Panc1 (cell line): ENCODE results near the gene NKAIN4. TPM values are rescaled to one million over a fixed set of nuclear protein-coding genes. Genes with fewer than 3 reads are reported as not detected.
A peak's percentile ranks its signal among the peaks of the same experiment; 100 is the strongest.

Source experiments
- ATAC-seq: fragments of 200-7000 bp; cut with Tn5 transposase; 2 replicates; pipeline ENCODE4 v1.9.1; 2020; ENCODE audit warnings: mild to moderate bottlenecking, moderate library complexity
- BruUV-seq: library from RNA; stranded (reverse); fragments of 400-500 nt; replicated peaks from 2 replicates; lab custom pipeline; 2021; lab: Mats Ljungman, UMichigan
- CTCF ChIA-PET: fragments of 300-600 bp; sonication (Branson Sonifier 250); formaldehyde crosslinking; loops from one replicate; lab custom pipeline; 2022; ENCODE audit warnings: antibody characterized with exemption; lab: Charles Lee
- POLR2A ChIA-PET: fragments of 300-600 bp; sonication (Branson Sonifier 250); formaldehyde crosslinking; loops from one replicate; lab custom pipeline; 2022; ENCODE audit warnings: antibody characterized with exemption; lab: Charles Lee
- DNase-seq: peaks from one replicate; pipeline ENCODE4 v3.0.0-alpha.2; 2010; ENCODE audit warnings: low read depth, low spot score
- H3K27ac ChIP-seq: 2 replicates; pipeline ENCODE4 v1.5.1; 2011; ENCODE audit warnings: mild to moderate bottlenecking, low read length, inconsistent platforms
- H3K27me3 ChIP-seq: fragments of 200-500 bp; sonication (Bioruptor generic); 2 replicates; pipeline ENCODE4 v1.6.0; 2014; ENCODE audit warnings: low read length, inconsistent platforms; ENCODE audit not compliant: control insufficient read depth, insufficient read depth
- H3K36me3 ChIP-seq: fragments of 200-500 bp; sonication (Bioruptor generic); 2 replicates; pipeline ENCODE4 v1.5.1; 2014; ENCODE audit warnings: inconsistent platforms, mild to moderate bottlenecking, low read length, moderate library complexity; ENCODE audit not compliant: control insufficient read depth, insufficient read depth
- H3K4me1 ChIP-seq: 2 replicates; pipeline ENCODE4 v1.5.1; 2011; ENCODE audit warnings: inconsistent platforms, mild to moderate bottlenecking, low read length, moderate library complexity; ENCODE audit not compliant: control insufficient read depth, insufficient read depth
- H3K4me3 ChIP-seq, 2 experiments: 2 replicates each; pipeline ENCODE4 v1.5.1; 2011 to 2012; ENCODE audit warnings: low read depth in 2 of 2, low read length in 2 of 2, mild to moderate bottlenecking in 2 of 2, inconsistent platforms in 1 of 2, moderate library complexity in 1 of 2
- H3K9me3 ChIP-seq: fragments of 200-500 bp; sonication (Bioruptor generic); 2 replicates; pipeline ENCODE4 v1.5.1; 2014; ENCODE audit warnings: low read depth, mild to moderate bottlenecking, inconsistent platforms, low read length, moderate library complexity; ENCODE audit not compliant: control insufficient read depth, insufficient read depth
- CTCF ChIP-seq: fragments of 450-650 bp; IDR thresholded peaks from 2 replicates; pipeline ENCODE4 v1.5.1; 2017; ENCODE audit warnings: mild to moderate bottlenecking
- POLR2AphosphoS5 ChIP-seq: IDR thresholded peaks from 2 replicates; pipeline ENCODE4 v1.6.1; 2012; ENCODE audit warnings: mild to moderate bottlenecking, low read depth, low read length, moderate library complexity
- SIN3A ChIP-seq: IDR thresholded peaks from 2 replicates; pipeline ENCODE4 v1.6.1; 2012; ENCODE audit warnings: low read depth, mild to moderate bottlenecking, low read length, moderate library complexity, borderline replicate concordance; ENCODE audit not compliant: insufficient read depth
- TCF7L2 ChIP-seq: IDR thresholded peaks from 2 replicates; pipeline ENCODE4 v1.6.1; 2011; ENCODE audit warnings: mild to moderate bottlenecking, low read depth, low read length, inconsistent platforms
- in situ Hi-C: cut with HindIII; loops from 2 replicates; pipeline ENCODE4 v1.10.0; 2016; ENCODE audit warnings: low sequenced_read_pairs, low pct_unique_long_range_greater_than_20kb
- intact Hi-C: fragments of 100-400 bp; cut with micrococcal nuclease; formaldehyde crosslinking; loops from one replicate; pipeline ENCODE4 v1.10.0; 2022; ENCODE audit not compliant: unreplicated experiment
- total RNA-seq: library from RNA; stranded (reverse); gene quantifications from one replicate; pipeline ENCODE4 v1.2.1, GENCODE V29; 2021; ENCODE audit not compliant: unreplicated experiment
- TF ChIP-seq, protein P1 (sequence below), 2 experiments: IDR thresholded peaks; 2 replicates each; pipeline ENCODE4 v1.6.1; 2011 to 2012; ENCODE audit warnings: low read depth in 2 of 2, control low read depth in 1 of 2, low read length in 1 of 2, mild to moderate bottlenecking in 1 of 2, moderate library complexity in 1 of 2; ENCODE audit not compliant: insufficient read depth in 1 of 2

The NKAIN4 gene
- total RNA-seq, 1 experiment from 2014 or later, result 5.5 TPM

DNA sequence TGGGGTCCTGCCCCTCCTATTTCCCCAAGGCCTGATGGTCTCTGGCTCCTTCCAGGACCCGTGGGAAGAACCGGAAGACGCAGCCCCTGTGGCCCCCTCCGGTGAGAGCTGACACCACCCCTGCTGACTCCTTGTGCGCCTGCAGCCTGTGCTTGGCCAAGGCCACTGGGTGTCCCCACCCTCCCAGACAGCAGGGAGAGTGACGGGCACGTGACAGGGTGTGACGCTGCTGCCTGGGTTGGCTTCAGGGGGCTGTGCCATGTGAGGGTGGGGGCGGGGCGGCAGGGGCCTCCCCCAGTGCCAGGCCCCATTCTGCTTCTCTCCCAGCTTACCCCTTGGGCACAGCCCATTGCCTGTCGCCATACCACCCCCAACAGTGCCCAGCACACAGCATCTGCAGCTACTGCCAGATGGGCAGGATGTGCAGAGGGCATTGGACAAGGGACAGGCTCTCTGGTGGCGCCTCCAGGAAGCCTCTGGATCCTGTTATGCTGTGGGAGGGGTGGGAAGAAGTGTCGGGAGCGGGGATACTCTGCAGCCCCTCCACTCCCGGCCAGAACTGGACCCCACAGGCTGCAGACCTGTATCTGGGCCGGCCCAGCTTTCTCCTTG lies 15.6 kb downstream of the NKAIN4 start:
- Histone ChIP-seq H3K4me3 (no peak overlapping the region), H3K27ac (peak overlapping the region; percentile 29; the same call in 1 of the 2 replicates), H3K4me1 (peaks cover 47% of the 10 kb centered on the region), H3K36me3 (no peaks in the 10 kb centered on the region), H3K27me3 (no peaks in the 10 kb centered on the region), H3K9me3 (no peaks in the 10 kb centered on the region)
- in situ Hi-C loops (no loop called here), intact Hi-C loops (no loop called here)
- ChIA-PET CTCF (interaction anchor here (0.6 to 2.2 kb wide), 2 partner anchors 15 kb away, joined by 5 to 8 read pairs; no protein-coding TSS in a partner anchor), POLR2A (no interaction called here)
- ATAC-seq, result peak; percentile 54
- BruUV-seq, result no TSS peak
- TF ChIP-seq CTCF, result no peak
- TF ChIP-seq, protein P1, sequence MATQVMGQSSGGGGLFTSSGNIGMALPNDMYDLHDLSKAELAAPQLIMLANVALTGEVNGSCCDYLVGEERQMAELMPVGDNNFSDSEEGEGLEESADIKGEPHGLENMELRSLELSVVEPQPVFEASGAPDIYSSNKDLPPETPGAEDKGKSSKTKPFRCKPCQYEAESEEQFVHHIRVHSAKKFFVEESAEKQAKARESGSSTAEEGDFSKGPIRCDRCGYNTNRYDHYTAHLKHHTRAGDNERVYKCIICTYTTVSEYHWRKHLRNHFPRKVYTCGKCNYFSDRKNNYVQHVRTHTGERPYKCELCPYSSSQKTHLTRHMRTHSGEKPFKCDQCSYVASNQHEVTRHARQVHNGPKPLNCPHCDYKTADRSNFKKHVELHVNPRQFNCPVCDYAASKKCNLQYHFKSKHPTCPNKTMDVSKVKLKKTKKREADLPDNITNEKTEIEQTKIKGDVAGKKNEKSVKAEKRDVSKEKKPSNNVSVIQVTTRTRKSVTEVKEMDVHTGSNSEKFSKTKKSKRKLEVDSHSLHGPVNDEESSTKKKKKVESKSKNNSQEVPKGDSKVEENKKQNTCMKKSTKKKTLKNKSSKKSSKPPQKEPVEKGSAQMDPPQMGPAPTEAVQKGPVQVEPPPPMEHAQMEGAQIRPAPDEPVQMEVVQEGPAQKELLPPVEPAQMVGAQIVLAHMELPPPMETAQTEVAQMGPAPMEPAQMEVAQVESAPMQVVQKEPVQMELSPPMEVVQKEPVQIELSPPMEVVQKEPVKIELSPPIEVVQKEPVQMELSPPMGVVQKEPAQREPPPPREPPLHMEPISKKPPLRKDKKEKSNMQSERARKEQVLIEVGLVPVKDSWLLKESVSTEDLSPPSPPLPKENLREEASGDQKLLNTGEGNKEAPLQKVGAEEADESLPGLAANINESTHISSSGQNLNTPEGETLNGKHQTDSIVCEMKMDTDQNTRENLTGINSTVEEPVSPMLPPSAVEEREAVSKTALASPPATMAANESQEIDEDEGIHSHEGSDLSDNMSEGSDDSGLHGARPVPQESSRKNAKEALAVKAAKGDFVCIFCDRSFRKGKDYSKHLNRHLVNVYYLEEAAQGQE (IDR thresholded peaks at IDR 0.05; ENCODE audit: insufficient read depth in 1 of 2, low read depth in 2 of 2, low read length in 1 of 2), result no peak
- no peak for DNase-seq

DNA sequence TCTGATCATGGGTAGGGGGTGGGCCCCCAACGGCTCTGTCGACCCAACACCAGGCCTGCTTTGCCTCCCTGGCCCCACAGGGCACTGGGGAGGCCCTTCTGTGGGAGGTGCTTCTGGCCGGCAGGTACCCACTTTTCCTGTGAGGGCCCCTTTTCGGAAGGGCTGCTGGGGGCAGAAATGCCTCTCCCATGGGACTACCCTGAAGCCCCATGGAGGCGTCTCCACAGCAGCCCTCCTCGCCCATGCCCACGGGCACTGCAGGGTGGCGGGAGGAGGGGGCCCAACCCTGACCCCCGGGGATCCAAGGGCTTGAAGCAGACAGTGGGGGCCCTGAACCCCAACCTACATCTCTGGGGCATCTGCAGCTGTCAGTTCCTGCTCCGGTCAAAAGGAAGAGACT lies 16.2 kb downstream of the NKAIN4 start:
- in situ Hi-C loops (no loop called here), intact Hi-C loops (no loop called here)
- POLR2A ChIA-PET, result no interaction called here
- peak overlapping the region; percentile 29; the same call in 1 of the 2 replicates for H3K27ac ChIP-seq
- H3K36me3 ChIP-seq, result no peaks in the 10 kb centered on the region
- H3K9me3 ChIP-seq, result no peaks in the 10 kb centered on the region
- CTCF ChIA-PET, result interaction anchor here (0.5 to 2.2 kb wide), 3 partner anchors 14 to 63 kb away, joined by 5 to 11 read pairs (median 8); no protein-coding TSS in a partner anchor
- no peak overlapping the region for H3K4me3 ChIP-seq
- H3K4me1 ChIP-seq, result peaks cover 53% of the 10 kb centered on the region
- TF ChIP-seq, protein P1 (IDR thresholded peaks at IDR 0.05; ENCODE audit: insufficient read depth in 1 of 2, low read depth in 2 of 2, low read length in 1 of 2), result no peak
- TF ChIP-seq TCF7L2 (no peak), POLR2AphosphoS5 (no peak), SIN3A (no peak), CTCF (no peak)
- no peaks in the 10 kb centered on the region for H3K27me3 ChIP-seq
- no TSS peak for BruUV-seq
- ATAC-seq (no peak), DNase-seq (no peak)
